Effector memory CD4-positive, alpha-beta T cell (primary cell): Measurements from ENCODE around the gene NPTN.

Source experiments
- DNase-seq, 3 donors: peaks; one replicate each; pipeline ENCODE4 v3.0.0-alpha.2; 2020
- H3K27ac ChIP-seq: 2 replicates; pipeline ENCODE4 v1.7.0; 2013; ENCODE audit warnings: mild to moderate bottlenecking, low read length, moderate library complexity; ENCODE audit not compliant: insufficient read depth, poor library complexity, severe bottlenecking
- H3K27me3 ChIP-seq: replicated peaks from 2 replicates; pipeline ENCODE4 v1.7.0; 2013; ENCODE audit warnings: mild to moderate bottlenecking, low read length; ENCODE audit not compliant: insufficient read depth, control insufficient read depth, poor library complexity, severe bottlenecking
- H3K36me3 ChIP-seq: 2 replicates; pipeline ENCODE4 v1.7.0; 2013; ENCODE audit warnings: mild to moderate bottlenecking, low read length, moderate library complexity; ENCODE audit not compliant: control insufficient read depth, insufficient read depth
- H3K4me1 ChIP-seq: 2 replicates; pipeline ENCODE4 v1.7.0; 2013; ENCODE audit warnings: low read length, mild to moderate bottlenecking; ENCODE audit not compliant: control insufficient read depth, insufficient read depth, poor library complexity, severe bottlenecking
- H3K4me3 ChIP-seq: 2 replicates; pipeline ENCODE4 v1.7.0; 2013; ENCODE audit warnings: low read length, low read depth, mild to moderate bottlenecking; ENCODE audit not compliant: insufficient read depth, poor library complexity, severe bottlenecking
- H3K9me3 ChIP-seq: 2 replicates; pipeline ENCODE4 v1.7.0; 2013; ENCODE audit warnings: mild to moderate bottlenecking, low read length, moderate library complexity; ENCODE audit not compliant: control insufficient read depth

Gene NPTN

GRCh38 chr15:73594109-73594508, 39.1 kb downstream of the NPTN start:
- H3K4me3 ChIP-seq, result no peak overlapping the region
- H3K27me3 ChIP-seq, result no peaks in the 10 kb centered on the region
- no peak for DNase-seq
- H3K27ac ChIP-seq, result no peak overlapping the region
- H3K9me3 ChIP-seq, result no peaks in the 10 kb centered on the region
- H3K36me3 ChIP-seq, result no peaks in the 10 kb centered on the region
- H3K4me1 ChIP-seq, result no peaks in the 10 kb centered on the region

GRCh38 chr15:73593304-73594074, 39.7 kb downstream of the NPTN start:
- no peak for DNase-seq
- Histone ChIP-seq H3K9me3 (no peaks in the 10 kb centered on the region), H3K36me3 (no peaks in the 10 kb centered on the region), H3K27ac (no peak overlapping the region), H3K27me3 (no peaks in the 10 kb centered on the region), H3K4me3 (no peak overlapping the region), H3K4me1 (no peaks in the 10 kb centered on the region)

- no peak overlapping the region for H3K4me3 ChIP-seq
- H3K36me3 ChIP-seq, result peaks cover 13% of the 10 kb centered on the region
- H3K4me1 ChIP-seq, result no peaks in the 10 kb centered on the region
- H3K9me3 ChIP-seq, result no peaks in the 10 kb centered on the region
- no peaks in the 10 kb centered on the region for H3K27me3 ChIP-seq
- no peak for DNase-seq
- no peak overlapping the region for H3K27ac ChIP-seq
Measured at GRCh38 chr15:73590263-73590662, 42.9 kb downstream of the NPTN start.

GRCh38 chr15:73589766-73590165, 43.4 kb downstream of the NPTN start:
- Histone ChIP-seq H3K4me1 (no peaks in the 10 kb centered on the region), H3K9me3 (no peaks in the 10 kb centered on the region), H3K27ac (no peak overlapping the region), H3K4me3 (no peak overlapping the region), H3K36me3 (peaks cover 14% of the 10 kb centered on the region), H3K27me3 (no peaks in the 10 kb centered on the region)
- no peak for DNase-seq

- no peak overlapping the region for H3K4me3 ChIP-seq
- H3K27ac ChIP-seq, result no peak overlapping the region
- H3K27me3 ChIP-seq, result no peaks in the 10 kb centered on the region
- no peak for DNase-seq
- H3K9me3 ChIP-seq, result no peaks in the 10 kb centered on the region
- peaks cover 39% of the 10 kb centered on the region for H3K36me3 ChIP-seq
- H3K4me1 ChIP-seq, result no peaks in the 10 kb centered on the region
Measured at GRCh38 chr15:73585871-73586654, 47.1 kb downstream of the NPTN start.

- DNase-seq, result no peak
- Histone ChIP-seq H3K27me3 (no peaks in the 10 kb centered on the region), H3K4me1 (no peaks in the 10 kb centered on the region), H3K9me3 (no peaks in the 10 kb centered on the region), H3K4me3 (no peak overlapping the region), H3K36me3 (peaks cover 42% of the 10 kb centered on the region), H3K27ac (no peak overlapping the region)
Measured at GRCh38 chr15:73584699-73585420, 48.3 kb downstream of the NPTN start.

GRCh38 chr15:73583544-73583943, 49.6 kb downstream of the NPTN start:
- H3K9me3 ChIP-seq, result no peaks in the 10 kb centered on the region
- peaks cover 42% of the 10 kb centered on the region for H3K36me3 ChIP-seq
- H3K4me3 ChIP-seq, result no peak overlapping the region
- no peaks in the 10 kb centered on the region for H3K4me1 ChIP-seq
- H3K27ac ChIP-seq, result no peak overlapping the region
- no peak for DNase-seq
- no peaks in the 10 kb centered on the region for H3K27me3 ChIP-seq

GRCh38 chr15:73582851-73583379, 50.3 kb downstream of the NPTN start:
- DNase-seq, result no peak
- H3K4me1 ChIP-seq, result no peaks in the 10 kb centered on the region
- no peak overlapping the region for H3K27ac ChIP-seq
- peaks cover 46% of the 10 kb centered on the region for H3K36me3 ChIP-seq
- no peaks in the 10 kb centered on the region for H3K27me3 ChIP-seq
- no peak overlapping the region for H3K4me3 ChIP-seq
- H3K9me3 ChIP-seq, result no peaks in the 10 kb centered on the region

- Histone ChIP-seq H3K9me3 (no peaks in the 10 kb centered on the region), H3K36me3 (peaks cover 29% of the 10 kb centered on the region), H3K27me3 (no peaks in the 10 kb centered on the region), H3K4me1 (no peaks in the 10 kb centered on the region), H3K4me3 (no peak overlapping the region), H3K27ac (no peak overlapping the region)
- DNase-seq, result no peak
Measured at GRCh38 chr15:73578026-73578425, 55.2 kb downstream of the NPTN start.
